Astrocyte (in vitro differentiated cells and primary cell): ENCODE data around the gene RAC2. TPM values are rescaled to one million over a fixed set of nuclear protein-coding genes. Genes with fewer than 3 reads are reported as not detected.

Experiments
- DNase-seq: peaks from one replicate; pipeline ENCODE4 v3.0.0-alpha.2; 2010; ENCODE audit warnings: low read depth
- FAIRE-seq: peaks from 2 replicates; lab custom pipeline; 2011; peaks lifted over from hg19 to GRCh38; lab: Jason Lieb, UNC
- H2AFZ ChIP-seq: 2 replicates; pipeline ENCODE4 v1.6.0; 2012; ENCODE audit warnings: low read depth, low read length, inconsistent platforms
- H3K27ac ChIP-seq: 2 replicates; pipeline ENCODE4 v1.5.1; 2011; ENCODE audit warnings: low read depth, low read length, inconsistent platforms
- H3K27me3 ChIP-seq: 2 replicates; pipeline ENCODE4 v1.6.0; 2011; ENCODE audit warnings: low read length, inconsistent platforms; ENCODE audit not compliant: insufficient read depth
- H3K36me3 ChIP-seq: 2 replicates; pipeline ENCODE4 v1.5.1; 2011; ENCODE audit warnings: low read length, inconsistent platforms; ENCODE audit not compliant: insufficient read depth
- H3K4me1 ChIP-seq: 2 replicates; pipeline ENCODE4 v1.5.1; 2011; ENCODE audit warnings: low read length, inconsistent platforms; ENCODE audit not compliant: insufficient read depth
- H3K4me2 ChIP-seq: 2 replicates; pipeline ENCODE4 v1.6.0; 2012; ENCODE audit warnings: low read length, inconsistent platforms
- H3K4me3 ChIP-seq: 2 replicates; pipeline ENCODE4 v1.5.1; 2011; ENCODE audit warnings: low read depth, mild to moderate bottlenecking, low read length, inconsistent platforms; ENCODE audit not compliant: insufficient read depth
- H3K79me2 ChIP-seq: 2 replicates; pipeline ENCODE4 v1.6.0; 2012; ENCODE audit warnings: mild to moderate bottlenecking, low read length, inconsistent platforms; ENCODE audit not compliant: insufficient read depth
- H3K9ac ChIP-seq: 2 replicates; pipeline ENCODE4 v1.6.0; 2012; ENCODE audit warnings: mild to moderate bottlenecking, low read length, inconsistent platforms
- H3K9me3 ChIP-seq: 2 replicates; pipeline ENCODE4 v1.5.1; 2012; ENCODE audit warnings: low read depth, mild to moderate bottlenecking, low read length, inconsistent platforms; ENCODE audit not compliant: insufficient read depth
- H4K20me1 ChIP-seq: 2 replicates; pipeline ENCODE4 v1.6.0; 2012; ENCODE audit warnings: low read length, inconsistent platforms; ENCODE audit not compliant: insufficient read depth
- H3K27ac Mint-ChIP-seq: one replicate; pipeline ENCODE4 v1.8.0; 2021; ENCODE audit warnings: mild to moderate bottlenecking, mixed read lengths; ENCODE audit not compliant: unreplicated experiment
- H3K27me3 Mint-ChIP-seq: one replicate; pipeline ENCODE4 v1.8.0; 2021; ENCODE audit warnings: low read depth, mixed read lengths; ENCODE audit not compliant: unreplicated experiment
- H3K36me3 Mint-ChIP-seq: one replicate; pipeline ENCODE4 v1.8.0; 2021; ENCODE audit warnings: low read depth, mixed read lengths; ENCODE audit not compliant: unreplicated experiment
- H3K4me1 Mint-ChIP-seq: one replicate; pipeline ENCODE4 v1.8.0; 2021; ENCODE audit warnings: low read depth, mixed read lengths; ENCODE audit not compliant: unreplicated experiment
- H3K4me3 Mint-ChIP-seq: one replicate; pipeline ENCODE4 v1.8.0; 2021; ENCODE audit warnings: mild to moderate bottlenecking, moderate library complexity, mixed read lengths; ENCODE audit not compliant: unreplicated experiment
- H3K9me3 Mint-ChIP-seq: one replicate; pipeline ENCODE4 v1.8.0; 2021; ENCODE audit warnings: mild to moderate bottlenecking, mixed read lengths; ENCODE audit not compliant: unreplicated experiment
- CTCF ChIP-seq: IDR thresholded peaks from 2 replicates; pipeline ENCODE4 v1.5.1; 2011; ENCODE audit warnings: low read depth, mild to moderate bottlenecking, inconsistent platforms, low read length, moderate library complexity; ENCODE audit not compliant: insufficient read depth
- EZH2 ChIP-seq: IDR thresholded peaks from 2 replicates; pipeline ENCODE4 v1.6.1; 2012; ENCODE audit warnings: mild to moderate bottlenecking, low read length, inconsistent platforms; ENCODE audit not compliant: insufficient read depth
- total RNA-seq: library from RNA; stranded (reverse); gene quantifications from 2 replicates; pipeline ENCODE4 v1.2.1, GENCODE V29; 2021

Gene RAC2
- total RNA-seq, 1 donor from 2014 or later = 0.61 TPM

DNA sequence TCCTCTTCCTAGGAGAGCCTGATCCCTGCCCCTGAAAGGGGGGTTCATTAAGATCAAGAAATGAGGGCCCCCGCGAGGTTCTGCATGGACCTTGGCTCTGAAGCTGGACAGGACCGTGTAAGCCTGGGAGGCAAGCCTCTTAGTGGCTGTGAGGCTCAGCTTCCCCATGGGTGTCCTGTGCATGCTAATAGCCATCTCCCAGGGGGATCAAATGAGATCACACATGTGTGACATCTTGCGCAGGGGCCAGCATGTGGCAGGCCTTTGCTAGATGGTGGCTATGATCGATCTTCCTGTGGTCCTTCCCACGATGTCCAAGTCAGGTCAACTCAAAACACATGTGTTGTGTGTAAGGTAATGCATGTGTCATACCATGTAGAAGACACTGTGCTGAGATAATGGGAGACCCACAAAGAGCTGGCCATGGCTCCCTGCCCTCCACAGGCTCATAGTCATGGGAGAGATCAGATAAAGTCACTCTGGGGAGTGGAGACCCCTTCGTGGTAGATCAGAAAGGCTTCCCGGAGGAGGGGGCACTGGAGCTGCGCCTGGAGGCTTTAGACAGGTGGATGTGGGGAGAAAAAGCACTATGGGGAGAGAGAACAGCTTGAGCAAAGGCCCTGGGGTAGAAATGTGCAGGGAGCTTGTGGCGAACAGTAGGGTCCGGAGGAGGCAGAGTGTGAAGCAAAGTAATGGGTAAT, 3.7 kb downstream of the RAC2 start:
- H3K4me3 Mint-ChIP-seq = no peak overlapping the region
- Histone ChIP-seq H3K9ac (no peak overlapping the region), H3K4me3 (no peak overlapping the region), H4K20me1 (no peaks in the 10 kb centered on the region), H3K9me3 (no peaks in the 10 kb centered on the region), H3K27me3 (no peaks in the 10 kb centered on the region), H3K4me1 (peaks cover 32% of the 10 kb centered on the region), H3K27ac (no peak overlapping the region), H3K36me3 (no peaks in the 10 kb centered on the region), H3K4me2 (no peak overlapping the region), H3K79me2 (no peaks in the 10 kb centered on the region), H2AFZ (no peak overlapping the region)
- TF ChIP-seq EZH2 (no peak), CTCF (no peak)
- no peak for DNase-seq
- H3K27me3 Mint-ChIP-seq = peaks cover 11% of the 10 kb centered on the region
- H3K4me1 Mint-ChIP-seq = peaks cover 13% of the 10 kb centered on the region
- no peaks in the 10 kb centered on the region for H3K36me3 Mint-ChIP-seq
- no peak for FAIRE-seq
- H3K9me3 Mint-ChIP-seq = no peaks in the 10 kb centered on the region
- no peak overlapping the region for H3K27ac Mint-ChIP-seq

DNA sequence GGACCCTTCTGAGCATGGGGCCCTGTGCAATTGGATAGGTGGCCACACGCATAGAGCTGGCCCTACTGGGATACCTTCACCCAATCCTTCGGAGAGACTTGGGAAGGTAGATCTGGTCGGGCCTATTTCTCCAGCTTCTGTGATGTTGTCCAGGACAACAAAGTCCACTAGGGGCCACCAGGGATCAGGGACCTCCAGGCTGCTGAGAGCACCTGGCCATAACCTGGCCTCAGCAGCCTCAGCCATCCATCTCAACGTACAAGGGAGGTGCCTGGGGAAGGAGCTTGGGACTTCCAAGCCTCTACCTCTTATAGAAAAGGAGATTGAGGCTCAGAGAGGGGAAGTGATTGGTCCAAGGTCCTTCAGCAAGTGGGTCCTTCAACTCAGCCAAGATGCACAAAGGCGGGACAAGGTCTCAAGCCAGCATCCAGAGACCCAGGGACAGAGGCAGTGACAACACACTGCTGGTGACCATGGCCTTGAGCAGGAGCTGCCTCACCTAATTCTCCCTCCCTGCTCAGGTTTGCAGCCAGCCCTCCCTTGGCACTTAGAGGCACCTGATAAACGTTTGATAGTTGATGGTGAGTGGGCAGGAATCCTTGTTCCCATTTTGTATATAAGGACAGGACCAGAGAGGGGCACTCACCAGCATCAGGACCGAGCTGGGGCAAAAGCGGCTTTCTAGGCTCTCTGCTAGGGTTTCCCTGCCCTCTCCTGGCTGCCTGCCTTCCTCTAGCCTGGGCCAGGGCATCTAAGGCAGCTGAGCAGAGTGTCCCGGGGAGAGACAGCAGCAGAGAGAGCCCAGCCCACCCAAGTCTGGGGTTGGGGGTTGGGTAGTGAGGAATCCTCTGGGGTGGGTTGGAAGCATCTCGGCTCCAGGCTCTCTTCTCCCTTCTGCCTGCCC, 4.5 kb downstream of the RAC2 start:
- H3K27me3 ChIP-seq = no peaks in the 10 kb centered on the region
- DNase-seq = no peak
- Mint-ChIP-seq H3K36me3 (no peaks in the 10 kb centered on the region), H3K4me1 (peaks cover 13% of the 10 kb centered on the region), H3K9me3 (no peaks in the 10 kb centered on the region), H3K27ac (peak overlapping the region; percentile 38), H3K27me3 (peaks cover 16% of the 10 kb centered on the region), H3K4me3 (no peak overlapping the region)
- H3K27ac ChIP-seq = no peak overlapping the region
- no peak overlapping the region for H3K4me2 ChIP-seq
- no peak overlapping the region for H2AFZ ChIP-seq
- no peak for FAIRE-seq
- H4K20me1 ChIP-seq = no peaks in the 10 kb centered on the region
- no peaks in the 10 kb centered on the region for H3K36me3 ChIP-seq
- H3K4me1 ChIP-seq = peaks cover 32% of the 10 kb centered on the region
- TF ChIP-seq EZH2 (no peak), CTCF (no peak)
- H3K4me3 ChIP-seq = no peak overlapping the region
- H3K9me3 ChIP-seq = no peaks in the 10 kb centered on the region
- H3K9ac ChIP-seq = no peak overlapping the region
- H3K79me2 ChIP-seq = no peaks in the 10 kb centered on the region
